ENCODE results near the gene AKR7A3.
"Not testable (repeated sequence)": the region's sequence is repeated elsewhere in the genome, so short reads cannot be mapped to it uniquely, and the experiment has no call there.

AKR7A3 gene

GRCh38 chr1:19287436-19288185 is 959 bp downstream of the AKR7A3 start:
- H3K4me3 ChIP-seq (ENCODE audit: low read depth, low read length): no peak overlapping the region
- DNase-seq (ENCODE audit: low read depth): no peak
- no peak for TF ChIP-seq CTCF (IDR thresholded peaks at IDR 0.05; ENCODE audit: control insufficient read depth, extremely low read depth, insufficient read depth)

DNA sequence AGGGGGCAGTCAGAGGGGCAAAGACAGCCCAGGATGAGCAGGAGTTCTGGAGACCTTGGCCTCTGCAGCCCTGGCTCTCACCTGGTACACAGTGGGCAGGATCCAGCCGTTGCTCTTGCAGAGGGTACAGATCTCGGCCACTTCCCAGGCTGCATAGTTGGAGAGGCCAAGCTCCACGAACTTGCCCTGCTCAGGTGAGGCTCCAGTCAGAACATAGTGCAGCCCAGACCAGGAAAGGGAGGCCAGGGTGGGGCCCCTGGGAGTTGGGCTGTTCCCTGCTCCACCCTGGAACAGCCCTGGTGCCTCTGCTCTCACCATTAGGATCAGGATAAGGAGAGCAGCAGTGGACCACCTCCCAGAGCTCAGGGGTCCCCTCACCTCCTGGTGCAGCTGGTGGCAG is 2.8 kb downstream of the AKR7A3 start:
- DNase-seq (ENCODE audit: low read depth); H3K4me3 ChIP-seq (ENCODE audit: low read depth, low read length): not testable (repeated sequence)

GRCh38 chr1:19285366-19285765 is 3.2 kb downstream of the AKR7A3 start:
- DNase-seq (ENCODE audit: low read depth); H3K4me3 ChIP-seq (ENCODE audit: low read depth, low read length): not testable (repeated sequence)

DNA sequence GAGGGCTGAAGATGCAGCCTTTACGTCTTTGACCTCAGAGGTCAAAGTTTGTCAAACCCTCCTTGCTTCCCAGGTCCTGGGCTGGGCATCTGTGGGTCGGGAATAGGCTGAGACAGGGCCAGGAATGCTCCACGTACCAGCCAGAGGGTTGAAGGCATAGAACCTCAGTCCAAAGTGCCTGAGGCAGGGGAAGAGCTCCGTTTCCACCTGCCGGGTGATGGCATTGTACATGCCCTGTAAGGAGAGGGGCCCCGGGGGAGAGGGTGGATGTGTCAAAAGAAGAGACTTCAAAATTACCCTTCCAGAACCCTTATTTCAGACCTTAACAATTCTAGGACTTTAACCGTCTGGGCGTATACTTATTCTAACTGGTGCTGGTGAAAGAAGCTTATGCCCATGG is 3.7 kb downstream of the AKR7A3 start:
- TF ChIP-seq CTCF (IDR thresholded peaks at IDR 0.05; ENCODE audit: control insufficient read depth, extremely low read depth, insufficient read depth): no peak
- no peak overlapping the region for H3K4me3 ChIP-seq (ENCODE audit: low read depth, low read length)
- DNase-seq (ENCODE audit: low read depth): no peak

DNA sequence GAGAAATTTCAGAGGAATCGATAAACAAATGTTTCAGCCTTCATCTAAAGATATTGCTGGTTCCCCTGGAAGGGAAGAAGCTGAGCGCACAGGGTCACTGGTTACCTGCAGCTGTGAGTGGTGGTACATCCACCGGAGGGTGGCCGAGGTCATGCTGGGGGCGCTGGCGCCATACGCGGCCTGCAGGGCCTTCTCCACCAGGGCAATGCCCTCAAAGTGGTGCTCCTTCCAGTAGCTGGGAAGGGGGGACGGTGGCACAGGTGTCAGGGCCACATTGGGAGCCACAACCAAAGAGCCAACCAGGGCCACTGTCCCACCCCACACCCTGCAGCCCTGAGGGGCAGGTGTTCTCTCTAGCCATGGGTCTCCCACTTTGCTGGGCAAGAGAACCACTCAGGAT is 4.7 kb downstream of the AKR7A3 start:
- no peak for TF ChIP-seq CTCF (IDR thresholded peaks at IDR 0.05; ENCODE audit: control insufficient read depth, extremely low read depth, insufficient read depth)
- DNase-seq (ENCODE audit: low read depth): no peak
- H3K4me3 ChIP-seq (ENCODE audit: low read depth, low read length): no peak overlapping the region

DNA sequence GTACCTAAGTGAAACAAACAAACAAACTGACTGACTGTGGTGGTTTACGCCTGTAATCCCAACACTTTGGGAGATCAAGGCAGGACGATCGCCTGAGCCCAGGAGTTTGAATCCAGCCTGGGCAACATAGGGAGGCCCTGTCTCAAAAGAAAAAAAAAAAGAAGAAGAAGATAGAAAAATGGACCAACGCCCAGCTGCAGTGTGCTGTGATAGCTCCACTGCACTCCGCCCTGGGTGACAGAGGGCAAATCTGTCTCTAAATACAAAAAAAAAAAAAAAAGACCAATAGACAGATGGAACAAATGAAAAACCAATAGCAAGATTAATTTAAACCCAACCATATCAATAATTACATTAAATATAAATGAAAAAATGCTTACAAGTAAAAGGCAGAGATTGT is 13.9 kb downstream of the AKR7A3 start:
- TF ChIP-seq CTCF (IDR thresholded peaks at IDR 0.05; ENCODE audit: control insufficient read depth, extremely low read depth, insufficient read depth): no peak
- no peak overlapping the region for H3K4me3 ChIP-seq (ENCODE audit: low read depth, low read length)
- DNase-seq (ENCODE audit: low read depth): no peak

GRCh38 chr1:19273844-19274531 is 14.6 kb downstream of the AKR7A3 start:
- not testable (repeated sequence) for H3K4me3 ChIP-seq (ENCODE audit: low read depth, low read length); DNase-seq (ENCODE audit: low read depth)

DNA sequence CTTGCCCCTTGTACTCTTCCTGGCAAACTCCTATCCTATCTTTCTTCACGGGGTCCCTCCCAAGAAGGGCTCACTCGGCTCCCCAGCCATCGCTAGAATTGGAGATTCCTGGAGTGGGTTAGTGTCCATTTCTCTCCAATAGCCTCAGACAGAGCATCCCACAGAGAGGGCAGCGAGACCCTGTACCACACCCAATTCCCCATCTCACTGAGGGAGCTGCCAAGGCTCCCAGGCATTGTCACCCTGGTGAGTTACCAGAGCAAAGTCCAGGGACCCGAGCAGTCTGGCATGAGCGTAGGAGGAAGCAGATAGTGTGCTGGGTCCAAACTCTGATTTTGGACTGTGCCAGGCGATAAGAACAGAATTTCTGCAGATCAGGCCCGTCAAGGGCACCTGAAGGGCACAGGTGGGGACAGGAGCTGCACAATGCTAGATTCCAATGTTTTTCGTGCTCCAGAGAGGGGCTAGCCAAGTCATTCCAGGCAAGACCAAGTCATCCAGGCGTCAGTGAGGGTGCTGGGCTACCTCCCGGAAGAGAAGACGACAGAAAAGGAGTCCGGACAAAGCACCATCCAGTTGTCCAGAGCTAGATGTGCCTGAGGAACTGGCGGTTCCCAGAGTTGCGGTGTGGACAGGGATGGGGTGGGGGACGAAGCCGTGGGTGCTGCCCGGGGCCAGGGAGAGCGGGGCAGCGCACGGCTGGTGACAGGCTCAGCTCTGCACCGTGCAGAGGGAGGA is 15.3 kb downstream of the AKR7A3 start:
- no peak overlapping the region for H3K4me3 ChIP-seq (ENCODE audit: low read depth, low read length)
- DNase-seq (ENCODE audit: low read depth): no peak
- TF ChIP-seq CTCF (IDR thresholded peaks at IDR 0.05; ENCODE audit: control insufficient read depth, extremely low read depth, insufficient read depth): no peak
